M059J (cell line): ENCODE results near the gene TMC1. TPM values are rescaled to one million over a fixed set of nuclear protein-coding genes. Genes with fewer than 3 reads are reported as not detected.
A peak's percentile ranks its signal among the peaks of the same experiment; 100 is the strongest.

Source experiments
- DNase-seq: peaks from one replicate; pipeline ENCODE4 v3.0.0-alpha.2; 2012; ENCODE audit warnings: low read depth
- total RNA-seq: library from RNA; depleted of rRNA; stranded (reverse); fragments of >200 nt; shearing (Covaris generic); gene quantifications from 2 replicates; pipeline ENCODE4 v1.2.3, GENCODE V29; 2014

Gene TMC1
- total RNA-seq, 1 experiment from 2014 or later, result 1.1 TPM

DNA sequence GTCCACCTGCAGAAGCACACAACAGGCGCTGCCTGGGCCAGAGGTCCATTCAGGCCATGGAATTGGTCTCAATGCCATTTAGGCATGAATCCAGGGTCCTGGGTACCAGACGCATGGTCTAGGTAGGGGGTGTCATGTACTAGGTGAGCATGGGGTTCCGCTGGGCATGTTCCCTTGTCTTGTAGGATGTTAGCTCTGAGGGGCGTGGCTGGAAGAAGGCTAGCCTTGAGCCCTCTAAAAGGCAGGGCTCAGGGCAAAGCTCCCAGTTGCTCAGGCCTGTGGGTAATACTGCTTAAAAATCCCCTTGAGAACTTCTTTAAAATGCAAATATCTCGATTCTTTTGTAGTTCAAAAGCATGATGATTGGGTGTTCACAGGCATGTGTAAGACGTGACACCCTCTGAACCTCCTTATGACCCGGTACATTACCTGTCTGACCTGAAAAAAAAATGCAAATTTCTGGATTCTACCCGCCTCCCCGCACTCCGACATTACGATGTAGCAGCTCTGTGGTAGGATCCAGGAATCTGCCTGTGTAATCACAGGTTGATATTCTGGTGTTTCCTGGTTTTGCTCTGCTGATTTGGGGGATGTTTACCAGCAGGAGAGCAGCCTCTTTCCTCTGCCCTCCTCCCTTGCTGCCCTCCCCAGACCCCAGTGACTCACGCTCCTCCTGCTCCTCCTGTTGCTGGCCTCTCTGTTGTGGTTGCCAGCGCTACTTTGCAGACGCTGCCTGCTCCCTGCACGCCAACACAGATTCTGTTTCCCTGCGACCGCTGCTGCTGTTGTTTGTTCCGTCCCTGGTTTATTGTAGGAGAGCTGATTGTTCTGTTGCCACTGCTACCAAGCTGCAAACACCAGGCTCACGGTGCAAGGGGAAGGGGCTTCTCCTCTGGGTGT, 5.7 kb downstream of the TMC1 start:
- peak; percentile 99 for DNase-seq

- no peak for DNase-seq
Observed at GRCh38 chr9:72527801-72528195, 6.4 kb downstream of the TMC1 start.

DNA sequence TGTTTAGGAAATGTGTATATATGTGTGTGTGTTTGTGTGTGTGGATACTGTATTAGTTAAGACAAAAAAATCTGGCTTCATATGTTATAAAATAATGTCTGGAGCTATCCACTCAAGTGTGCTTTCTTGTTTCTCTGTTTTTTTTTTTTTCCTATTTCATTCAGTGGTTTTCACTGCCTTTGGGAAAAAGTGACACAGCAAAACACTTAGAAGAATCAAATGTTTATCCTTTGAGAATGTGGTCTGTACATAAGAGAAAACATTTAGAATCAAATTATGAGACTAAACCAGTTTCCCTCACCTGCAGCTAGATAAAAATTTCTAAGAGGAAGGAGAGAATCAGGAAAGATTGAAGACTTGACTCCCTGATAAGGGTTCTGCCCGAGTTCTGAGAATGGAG, 8.1 kb downstream of the TMC1 start:
- DNase-seq, result no peak

DNA sequence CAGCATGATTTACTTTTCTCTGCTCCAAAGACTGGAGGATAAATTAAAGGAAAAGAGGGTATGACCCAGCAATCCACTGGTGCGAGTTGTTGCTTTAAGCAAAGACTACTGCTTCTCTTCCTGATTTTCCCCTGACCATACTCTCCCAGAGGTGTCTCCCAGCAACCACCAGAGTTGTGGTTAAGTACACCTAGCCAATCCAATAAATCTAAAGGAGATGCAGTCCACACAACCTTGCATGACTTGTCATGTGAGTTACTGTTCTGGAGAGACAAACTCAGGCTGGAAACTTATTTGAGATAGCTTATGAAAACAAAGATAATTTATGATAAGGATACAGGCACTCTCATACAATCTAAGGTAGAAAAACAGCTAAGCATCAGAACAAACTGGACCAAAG, 11.9 kb downstream of the TMC1 start:
- DNase-seq, result peak; percentile 91

DNA sequence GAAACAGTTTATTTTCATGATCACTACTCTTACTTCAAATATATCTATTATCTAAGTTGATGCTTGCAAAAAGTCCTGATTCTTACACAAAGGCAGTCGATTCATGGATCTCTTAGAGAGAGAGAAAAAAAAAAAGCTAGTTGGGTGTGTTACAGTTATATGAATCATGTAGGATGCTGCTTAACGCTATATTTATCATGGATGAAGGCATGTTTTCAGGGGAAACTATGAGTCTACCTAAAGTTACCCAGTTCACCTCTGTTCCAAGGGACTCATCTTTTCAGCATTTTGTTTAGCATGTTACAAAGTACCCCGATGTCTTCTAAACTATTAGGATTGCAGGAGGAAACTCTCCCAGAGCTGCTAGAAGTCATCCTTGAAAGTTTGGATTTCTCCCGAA, 13.5 kb downstream of the TMC1 start:
- DNase-seq, result no peak

DNA sequence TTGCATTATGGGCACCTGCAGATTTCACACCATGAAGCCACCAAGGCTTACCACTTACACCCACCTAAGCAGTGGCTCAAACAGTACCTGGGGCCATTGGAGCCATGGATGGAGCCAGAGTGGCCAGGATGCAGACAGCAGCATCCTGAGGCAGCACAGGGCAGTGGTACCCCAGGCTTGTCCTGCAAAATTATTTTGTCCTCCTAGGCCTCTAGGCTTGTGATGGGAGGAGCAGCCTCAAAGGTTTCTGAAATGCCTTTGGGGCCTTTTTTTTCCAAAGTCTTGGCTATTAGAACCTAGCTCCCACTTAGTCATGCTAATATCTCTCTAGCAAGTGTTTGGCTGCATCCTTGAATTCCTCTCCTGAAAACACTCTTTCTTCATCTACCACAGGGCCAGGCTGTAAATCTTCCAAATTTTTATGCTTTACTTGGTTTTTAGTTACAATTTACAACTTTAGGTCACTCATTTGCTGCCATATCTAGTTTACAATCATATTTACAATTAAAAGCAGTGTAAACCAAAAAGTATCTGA, 15.7 kb downstream of the TMC1 start:
- no peak for DNase-seq

DNA sequence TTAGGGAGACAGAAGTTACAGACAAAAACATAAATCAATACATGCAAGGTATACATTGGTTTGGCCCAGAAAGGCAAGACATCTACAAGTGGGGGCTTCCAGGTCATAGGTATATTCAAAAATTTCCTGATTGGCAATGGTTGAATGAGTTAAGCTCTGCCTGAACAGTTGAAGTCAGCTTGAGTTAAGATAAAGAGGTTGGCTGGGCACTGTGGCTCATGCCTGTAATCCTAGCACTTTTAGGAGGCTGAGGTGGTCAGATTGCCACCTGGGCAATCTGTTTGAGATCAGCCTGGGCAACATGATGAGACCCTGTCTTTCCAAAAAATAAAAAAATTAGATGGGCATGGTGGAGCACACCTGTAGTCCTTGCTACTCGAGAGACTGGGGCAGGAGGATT, 16.3 kb downstream of the TMC1 start:
- no peak for DNase-seq

GRCh38 chr9:72538921-72539702, 17.7 kb downstream of the TMC1 start:
- DNase-seq, result peak; percentile 67

GRCh38 chr9:72539824-72540347, 18.5 kb downstream of the TMC1 start:
- DNase-seq, result peak; percentile 82

- peak; percentile 95 for DNase-seq
Observed at GRCh38 chr9:72540348-72540873, 19.0 kb downstream of the TMC1 start.

GRCh38 chr9:72542537-72542833, 21.1 kb downstream of the TMC1 start:
- DNase-seq, result peak; percentile 83

- peak; percentile 48 for DNase-seq
Observed at GRCh38 chr9:72542917-72543316, 21.5 kb downstream of the TMC1 start.

- DNase-seq, result no peak
Observed at GRCh38 chr9:72551306-72551705, 29.9 kb downstream of the TMC1 start.

GRCh38 chr9:72552356-72552755, 30.9 kb downstream of the TMC1 start:
- DNase-seq, result no peak

- peak; percentile 95 for DNase-seq
Observed at GRCh38 chr9:72554221-72554641, 32.8 kb downstream of the TMC1 start.

- DNase-seq, result peak; percentile 98
Observed at GRCh38 chr9:72557549-72557948, 36.1 kb downstream of the TMC1 start.

DNA sequence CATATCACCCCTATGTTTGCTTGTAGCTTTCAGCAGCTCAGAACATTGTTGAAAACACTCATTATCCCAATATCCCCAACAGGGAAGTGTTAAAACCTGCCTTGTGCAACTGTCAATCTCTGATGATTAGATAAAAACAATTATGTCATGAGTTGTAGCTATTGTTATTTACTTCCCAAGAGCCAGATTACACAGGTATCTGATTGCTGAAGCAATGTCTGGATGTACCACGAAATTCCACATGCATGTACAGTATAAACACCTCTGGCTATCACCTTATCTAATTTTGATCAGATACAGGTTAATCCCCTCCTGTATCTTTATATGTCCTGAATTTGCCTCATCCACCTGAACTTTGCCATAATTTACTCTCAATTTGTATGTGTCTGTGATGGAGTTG, 38.7 kb downstream of the TMC1 start:
- no peak for DNase-seq

DNA sequence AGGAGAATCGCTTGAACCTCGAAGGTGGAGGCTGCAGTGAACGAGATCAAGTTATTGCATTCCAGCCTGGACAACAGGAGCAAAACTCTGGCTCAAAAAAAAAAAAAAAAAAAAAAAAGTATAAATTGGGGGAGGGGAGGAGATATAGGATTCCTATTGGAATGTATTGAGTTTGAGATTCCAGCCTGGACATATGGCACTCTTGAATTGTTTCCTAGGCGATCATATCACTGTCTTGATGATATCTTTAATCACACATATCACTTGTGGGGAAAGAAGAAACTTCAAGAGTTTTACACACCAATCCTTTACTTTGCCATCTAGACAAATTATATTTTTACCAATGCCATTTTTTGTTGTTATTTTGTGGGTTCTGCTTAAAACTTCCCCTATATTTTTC, 42.4 kb downstream of the TMC1 start:
- no peak for DNase-seq

- peak; percentile 61 for DNase-seq
Observed at GRCh38 chr9:72564479-72565281, 43.3 kb downstream of the TMC1 start.

GRCh38 chr9:72565535-72565934, 44.1 kb downstream of the TMC1 start:
- DNase-seq, result no peak

DNA sequence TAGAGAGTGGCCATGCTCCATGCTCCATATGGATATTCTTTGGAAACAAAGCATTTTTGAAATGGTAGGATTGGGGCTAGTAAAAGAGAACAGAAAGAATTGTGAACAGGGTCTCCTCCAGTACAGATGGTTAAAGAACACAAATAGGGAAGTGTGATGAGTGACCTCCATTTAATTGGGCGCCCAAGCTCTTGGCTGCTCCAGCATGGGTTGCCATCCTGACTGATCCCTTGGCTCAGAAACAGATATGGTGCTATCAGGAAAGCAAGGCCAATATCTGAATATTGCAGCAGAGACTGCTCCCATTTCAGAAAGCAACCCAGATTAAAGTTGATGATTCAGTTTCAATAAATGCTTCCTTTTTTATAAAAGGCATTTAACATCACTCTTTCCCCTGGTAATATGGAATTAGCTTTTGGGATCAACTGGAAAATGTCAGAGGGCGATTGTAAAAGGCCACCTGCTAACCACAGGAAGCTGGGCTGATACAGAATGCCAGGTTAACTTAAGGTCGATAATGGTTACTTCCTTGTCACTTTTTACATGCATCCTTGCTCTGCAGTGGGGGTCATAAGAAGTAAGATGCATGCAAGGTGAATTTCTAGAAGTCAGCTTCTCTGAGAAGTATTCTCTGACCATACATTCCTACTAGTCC, 52.9 kb downstream of the TMC1 start:
- no peak for DNase-seq
